NCI-H345 (cell line): Measurements from ENCODE around the gene CAPS2.

ENCODE experiments used
- DNase-seq: peaks from one replicate; lab custom pipeline; 2025; lab: John Stamatoyannopoulos, UW

CAPS2 gene

GRCh38 chr12:75305412-75306332 is 24.5 kb downstream of the CAPS2 start:
- no peak for DNase-seq

GRCh38 chr12:75302781-75303180 is 27.3 kb downstream of the CAPS2 start:
- DNase-seq: no peak

- DNase-seq: no peak
Observed at GRCh38 chr12:75302225-75302624, 27.9 kb downstream of the CAPS2 start.

- DNase-seq: no peak
Observed at GRCh38 chr12:75294797-75295196, 35.3 kb downstream of the CAPS2 start.

GRCh38 chr12:75294336-75294735 is 35.8 kb downstream of the CAPS2 start:
- no peak for DNase-seq

GRCh38 chr12:75291014-75291413 is 39.1 kb downstream of the CAPS2 start:
- DNase-seq: no peak

GRCh38 chr12:75289753-75290152 is 40.4 kb downstream of the CAPS2 start:
- no peak for DNase-seq

- no peak for DNase-seq
Observed at GRCh38 chr12:75288860-75289259, 41.3 kb downstream of the CAPS2 start.

GRCh38 chr12:75275702-75276101 is 54.4 kb downstream of the CAPS2 start:
- no peak for DNase-seq

- DNase-seq: no peak
Observed at GRCh38 chr12:75271576-75271975, 58.5 kb downstream of the CAPS2 start.

GRCh38 chr12:75270157-75270556 is 60.0 kb downstream of the CAPS2 start:
- no peak for DNase-seq

GRCh38 chr12:75269209-75269608 is 60.9 kb downstream of the CAPS2 start:
- no peak for DNase-seq

- DNase-seq: no peak
Observed at GRCh38 chr12:75260316-75260715, 69.8 kb downstream of the CAPS2 start.

GRCh38 chr12:75259143-75259542 is 71.0 kb downstream of the CAPS2 start:
- DNase-seq: no peak

GRCh38 chr12:75257510-75257909 is 72.6 kb downstream of the CAPS2 start:
- DNase-seq: no peak

GRCh38 chr12:75245108-75245507 is 85.0 kb downstream of the CAPS2 start:
- DNase-seq: no peak

- no peak for DNase-seq
Observed at GRCh38 chr12:75239987-75240386, 90.1 kb downstream of the CAPS2 start.

- peak; percentile 3 for DNase-seq
Observed at GRCh38 chr12:75236206-75236605, 93.9 kb downstream of the CAPS2 start.

- DNase-seq: no peak
Observed at GRCh38 chr12:75227132-75227531, 103.0 kb downstream of the CAPS2 start.
